HCT116 (cell line): ENCODE data around the gene GALNT17. TPM values are rescaled to one million over a fixed set of nuclear protein-coding genes. Genes with fewer than 3 reads are reported as not detected.

ENCODE experiments used
- ATAC-seq: fragments of 200-7000 bp; cut with Tn5 transposase; 2 replicates; pipeline ENCODE4 v1.9.1; 2020; ENCODE audit warnings: mild to moderate bottlenecking, moderate library complexity
- BruUV-seq: library from RNA; stranded (reverse); fragments of 400-500 nt; replicated peaks from 2 replicates; lab custom pipeline; 2021; lab: Mats Ljungman, UMichigan
- CTCF ChIA-PET: fragments of 300-600 bp; sonication (Branson Sonifier 250); formaldehyde crosslinking; loops from one replicate; lab custom pipeline; 2021; ENCODE audit warnings: antibody characterized with exemption; lab: Charles Lee
- POLR2A ChIA-PET: fragments of 300-600, 350-600 bp; sonication (Branson Sonifier 250); formaldehyde crosslinking; loops from one replicate; lab custom pipeline; 2021; ENCODE audit warnings: antibody characterized with exemption; lab: Charles Lee
- RAD21 ChIA-PET, 2 experiments: fragments of 300-600 bp; sonication (Branson Sonifier 250); formaldehyde crosslinking; loops; one replicate each; lab custom pipeline; 2023; ENCODE audit warnings: low total read pairs in 2 of 2; ENCODE audit not compliant: uncharacterized antibody in 2 of 2, unreplicated experiment in 2 of 2, low non-redundant PET in 1 of 2; lab: Charles Lee
- DNase-seq: peaks from one replicate; pipeline ENCODE4 v3.0.0-alpha.2; 2010; ENCODE audit warnings: low read depth, low spot score
- H2AFZ ChIP-seq: fragments of 200-600 bp; shearing (Covaris generic), sonication (generic); 2 replicates; pipeline ENCODE4 v1.6.1; 2017; ENCODE audit warnings: low read depth, mixed run types, mixed read lengths, antibody characterized with exemption, low read length; ENCODE audit not compliant: poor library complexity, severe bottlenecking
- H3K27ac ChIP-seq: 2 replicates; pipeline ENCODE4 v1.5.1; 2012; ENCODE audit warnings: low read depth, low read length
- H3K27me3 ChIP-seq: fragments of 200-600 bp; sonication (generic); 2 replicates; pipeline ENCODE4 v1.6.1; 2016; ENCODE audit warnings: mixed run types, low read length, mixed read lengths; ENCODE audit not compliant: insufficient read depth
- H3K36me3 ChIP-seq, 2 experiments: fragments of 200-500 bp in 1 of 2; fragments of 200-600 bp in 1 of 2; sonication (Bioruptor generic) in 1 of 2; sonication (generic) in 1 of 2; 2 replicates each; pipeline versions ENCODE4 v1.5.1 to v1.6.1; 2014 to 2016; ENCODE audit warnings: low read length in 2 of 2, inconsistent platforms in 1 of 2, mixed read lengths in 1 of 2, mixed run types in 1 of 2; ENCODE audit not compliant: insufficient read depth in 2 of 2, control insufficient read depth in 1 of 2
- H3K4me1 ChIP-seq, 2 experiments: fragments of 200-600 bp in 1 of 2; sonication (generic) in 1 of 2; 2 replicates each; pipeline versions ENCODE4 v1.5.1 to v1.6.1; 2012 to 2017; ENCODE audit warnings: low read length in 2 of 2, inconsistent platforms in 1 of 2, mild to moderate bottlenecking in 1 of 2, mixed read lengths in 1 of 2, mixed run types in 1 of 2, moderate library complexity in 1 of 2; ENCODE audit not compliant: insufficient read depth in 2 of 2, control insufficient read depth in 1 of 2
- H3K4me2 ChIP-seq: fragments of 200-600 bp; sonication (generic); 2 replicates; pipeline ENCODE4 v1.6.1; 2017; ENCODE audit warnings: mixed run types, low read length, mixed read lengths
- H3K4me3 ChIP-seq, 2 experiments: fragments of 200-600 bp in 1 of 2; sonication (generic) in 1 of 2; replicated peaks in 1 of 2; 2 replicates each; pipeline ENCODE4 v1.5.1; 2011 to 2016; ENCODE audit warnings: low read length in 2 of 2, control low read depth in 1 of 2, low read depth in 1 of 2, mild to moderate bottlenecking in 1 of 2, mixed read lengths in 1 of 2, mixed run types in 1 of 2
- H3K79me2 ChIP-seq: fragments of 200-600 bp; sonication (generic); 2 replicates; pipeline ENCODE4 v1.6.1; 2017; ENCODE audit warnings: mild to moderate bottlenecking, mixed run types, low read length, moderate library complexity, mixed read lengths; ENCODE audit not compliant: insufficient read depth
- H3K9ac ChIP-seq: fragments of 200-600 bp; sonication (generic); 2 replicates; pipeline ENCODE4 v1.6.1; 2016; ENCODE audit warnings: low read length, mixed read lengths
- H3K9me2 ChIP-seq: fragments of 200-600 bp; sonication (generic), shearing (Covaris generic); 2 replicates; pipeline ENCODE4 v1.6.1; 2017; ENCODE audit warnings: mixed run types, mild to moderate bottlenecking, moderate library complexity; ENCODE audit not compliant: insufficient read depth
- H3K9me3 ChIP-seq, 2 experiments: fragments of 200-500 bp in 1 of 2; fragments of 200-600 bp in 1 of 2; sonication (Bioruptor generic) in 1 of 2; sonication (generic) in 1 of 2; 2 replicates each; pipeline ENCODE4 v1.6.1; 2014 to 2017; ENCODE audit warnings: low read length in 2 of 2, mixed read lengths in 2 of 2, inconsistent platforms in 1 of 2, low read depth in 1 of 2, mild to moderate bottlenecking in 1 of 2, mixed run types in 1 of 2, moderate library complexity in 1 of 2; ENCODE audit not compliant: control insufficient read depth in 1 of 2, insufficient read depth in 1 of 2
- H4K20me1 ChIP-seq: fragments of 200-600 bp; sonication (generic), shearing (Covaris generic); 2 replicates; pipeline ENCODE4 v1.6.1; 2017; ENCODE audit warnings: mixed run types, mild to moderate bottlenecking, moderate library complexity; ENCODE audit not compliant: insufficient read depth
- CEBPB ChIP-seq: IDR thresholded peaks from 2 replicates; pipeline ENCODE4 v1.6.1; 2012; ENCODE audit warnings: low read depth
- EZH2phosphoT487 ChIP-seq: fragments of 200-600 bp; IDR thresholded peaks from 2 replicates; pipeline ENCODE4 v1.6.1; 2018; ENCODE audit warnings: antibody characterized with exemption, borderline replicate concordance
- POLR2A ChIP-seq: IDR thresholded peaks from 2 replicates; pipeline ENCODE4 v1.7.0; 2011; ENCODE audit warnings: borderline replicate concordance; ENCODE audit not compliant: insufficient read depth, insufficient read length; ENCODE audit errors: extremely low read depth
- SIN3A ChIP-seq: IDR thresholded peaks from 2 replicates; pipeline ENCODE4 v1.6.1; 2012; ENCODE audit warnings: low read depth
- SP1 ChIP-seq: IDR thresholded peaks from 2 replicates; pipeline ENCODE4 v1.6.1; 2012; ENCODE audit warnings: low read depth
- intact Hi-C: fragments of 100-400 bp; cut with micrococcal nuclease; formaldehyde crosslinking; loops from 2 replicates; pipeline ENCODE4 v1.10.0; 2022
- total RNA-seq: library from RNA; stranded (reverse); gene quantifications from one replicate; pipeline ENCODE4 v1.2.1, GENCODE V29; 2021; ENCODE audit not compliant: unreplicated experiment
- TF ChIP-seq, protein P1 (sequence below): IDR thresholded peaks from 2 replicates; pipeline ENCODE4 v1.6.1; 2011; ENCODE audit warnings: mild to moderate bottlenecking, low read length, moderate library complexity; ENCODE audit not compliant: insufficient replicate concordance; ENCODE audit errors: extremely low read depth
- TF ChIP-seq, protein P2 (sequence below): IDR thresholded peaks from 2 replicates; pipeline ENCODE4 v1.6.1; 2012

Gene GALNT17
- total RNA-seq, 1 experiment from 2014 or later, result not detected

DNA sequence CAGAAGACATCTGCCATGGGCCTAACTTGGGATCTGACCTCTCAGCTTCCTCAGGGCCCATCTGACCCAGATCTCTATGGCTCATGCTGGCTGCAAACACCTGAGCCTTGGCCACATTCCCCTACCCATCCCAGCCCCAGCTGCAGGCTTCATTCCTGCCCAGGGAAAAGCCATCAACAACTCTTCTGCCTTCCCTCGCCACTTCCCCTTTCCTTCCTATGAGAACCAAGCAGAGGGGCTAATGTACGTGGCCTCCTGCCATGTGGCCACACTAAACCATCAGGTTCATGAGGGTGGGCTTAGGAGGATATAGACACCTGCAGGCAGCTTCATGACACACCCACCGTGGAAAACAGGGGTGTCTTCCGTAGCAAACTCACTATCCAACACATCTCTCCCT, 312.2 kb downstream of the GALNT17 start (continued):
- no peak for TF ChIP-seq EZH2phosphoT487
- TF ChIP-seq, protein P1, sequence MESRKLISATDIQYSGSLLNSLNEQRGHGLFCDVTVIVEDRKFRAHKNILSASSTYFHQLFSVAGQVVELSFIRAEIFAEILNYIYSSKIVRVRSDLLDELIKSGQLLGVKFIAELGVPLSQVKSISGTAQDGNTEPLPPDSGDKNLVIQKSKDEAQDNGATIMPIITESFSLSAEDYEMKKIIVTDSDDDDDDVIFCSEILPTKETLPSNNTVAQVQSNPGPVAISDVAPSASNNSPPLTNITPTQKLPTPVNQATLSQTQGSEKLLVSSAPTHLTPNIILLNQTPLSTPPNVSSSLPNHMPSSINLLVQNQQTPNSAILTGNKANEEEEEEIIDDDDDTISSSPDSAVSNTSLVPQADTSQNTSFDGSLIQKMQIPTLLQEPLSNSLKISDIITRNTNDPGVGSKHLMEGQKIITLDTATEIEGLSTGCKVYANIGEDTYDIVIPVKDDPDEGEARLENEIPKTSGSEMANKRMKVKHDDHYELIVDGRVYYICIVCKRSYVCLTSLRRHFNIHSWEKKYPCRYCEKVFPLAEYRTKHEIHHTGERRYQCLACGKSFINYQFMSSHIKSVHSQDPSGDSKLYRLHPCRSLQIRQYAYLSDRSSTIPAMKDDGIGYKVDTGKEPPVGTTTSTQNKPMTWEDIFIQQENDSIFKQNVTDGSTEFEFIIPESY, result no peak
- no peak for TF ChIP-seq SP1

DNA sequence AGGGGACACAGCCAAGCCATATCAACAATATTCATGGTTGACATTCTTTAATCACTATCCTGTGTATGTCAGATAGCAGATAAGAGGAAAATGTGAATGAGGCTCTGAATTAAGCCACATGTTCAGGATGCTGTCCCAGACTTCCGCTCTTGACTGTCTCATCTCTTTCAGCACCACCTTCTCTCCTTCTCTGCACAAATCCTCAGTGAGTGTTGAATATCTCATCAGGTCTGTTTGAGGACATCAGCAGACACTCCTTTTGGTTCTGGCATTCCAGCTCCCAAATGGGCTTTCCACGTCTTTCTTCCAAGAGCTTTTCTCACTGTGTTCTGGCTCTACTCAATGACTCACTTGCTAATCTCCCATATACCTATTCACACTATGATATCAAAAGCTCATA, 321.7 kb downstream of the GALNT17 start:
- no peak for ATAC-seq
- Histone ChIP-seq H4K20me1 (no peaks in the 10 kb centered on the region), H3K4me2 (no peak overlapping the region), H3K9ac (no peak overlapping the region), H3K36me3 (no peaks in the 10 kb centered on the region), H3K27me3 (no peaks in the 10 kb centered on the region), H3K27ac (no peak overlapping the region), H3K9me3 (peaks cover 3 to 5% of the 10 kb centered on the region in 2 experiments; a peak in 2 of 4 replicates), H3K4me1 (no peaks in the 10 kb centered on the region), H3K9me2 (no peaks in the 10 kb centered on the region), H3K79me2 (no peaks in the 10 kb centered on the region), H3K4me3 (no peak overlapping the region), H2AFZ (no peak overlapping the region)
- ChIA-PET CTCF (no interaction called here), RAD21 (no interaction called here), POLR2A (no interaction called here)
- DNase-seq, result no peak
- TF ChIP-seq, protein P2, sequence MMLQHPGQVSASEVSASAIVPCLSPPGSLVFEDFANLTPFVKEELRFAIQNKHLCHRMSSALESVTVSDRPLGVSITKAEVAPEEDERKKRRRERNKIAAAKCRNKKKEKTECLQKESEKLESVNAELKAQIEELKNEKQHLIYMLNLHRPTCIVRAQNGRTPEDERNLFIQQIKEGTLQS, result no peak
- TF ChIP-seq SIN3A (no peak), CEBPB (no peak), POLR2A (no peak)
- intact Hi-C loops, result no loop called here
- BruUV-seq, result no TSS peak
